Psoas muscle (tissue), 8 donors: Measurements from ENCODE around the gene NUP160. TPM values are rescaled to one million over a fixed set of nuclear protein-coding genes. Genes with fewer than 3 reads are reported as not detected.
"Not testable (repeated sequence)": the region's sequence is repeated elsewhere in the genome, so short reads cannot be mapped to it uniquely, and the experiment has no call there.

Source experiments
- ATAC-seq, 4 donors: fragments of 200-7000 bp; cut with Tn5 transposase; one replicate each; pipeline ENCODE4 v1.9.1; 2020; ENCODE audit warnings: moderate library complexity in 3 of 4, mild to moderate bottlenecking in 2 of 4
- DNase-seq, 2 donors: peaks; one replicate each; pipeline ENCODE4 v3.0.0-alpha.2; 2020
- H3K27ac ChIP-seq: fragments of 200-600 bp; one replicate; pipeline ENCODE4 v1.8.0; 2022
- H3K27me3 ChIP-seq, 3 donors: fragments of 200-600 bp in 1 of 3; one replicate each; pipeline versions ENCODE4 v1.6.1 to v1.8.0; 2013 to 2022; ENCODE audit warnings: low read length in 2 of 3, mild to moderate bottlenecking in 2 of 3, moderate library complexity in 1 of 3; ENCODE audit not compliant: insufficient read depth in 3 of 3
- H3K36me3 ChIP-seq, 2 donors: fragments of 200-600 bp in 1 of 2; one replicate each; pipeline versions ENCODE4 v1.6.1 to v1.8.0; 2013 to 2022; ENCODE audit warnings: low read depth in 1 of 2, mild to moderate bottlenecking in 1 of 2, moderate library complexity in 1 of 2; ENCODE audit not compliant: insufficient read depth in 1 of 2
- H3K4me1 ChIP-seq: fragments of 200-600 bp; one replicate; pipeline ENCODE4 v1.8.0; 2022
- H3K4me3 ChIP-seq: fragments of 200-600 bp; one replicate; pipeline ENCODE4 v1.8.0; 2022; ENCODE audit warnings: mild to moderate bottlenecking
- H3K9me3 ChIP-seq: fragments of 200-600 bp; one replicate; pipeline ENCODE4 v1.8.0; 2022
- WGBS, 3 donors: extraction: QIAGEN DNeasy Blood & Tissue Kit; methylation state at CpG; one replicate each; pipeline versions ENCODE4 v1.1.6 to v1.1.7; 2013; 5-methylcytosine and 5-hydroxymethylcytosine counted together
- intact Hi-C, 2 donors: fragments of 100-400 bp; cut with DNase I; formaldehyde crosslinking; loops; one replicate each; pipeline versions ENCODE4 v1.11.0 to v1.14.2; 2022
- polyA plus RNA-seq, 3 donors: library from polyadenylated mRNA; stranded (reverse); fragments of 200-250 nt; gene quantifications; one replicate each; pipeline ENCODE4 v1.2.3, GENCODE V29; 2013
- total RNA-seq, 4 donors: library from RNA; stranded (reverse); fragmentation: NEBNext Ultra II Directional in 2 of 4; extraction: Animal tissue kit (Norgen Biotek cat#: 25700) in 2 of 4; gene quantifications; one replicate each; pipeline versions ENCODE4 v1.2.1 to v1.2.4, GENCODE V29; 2021 to 2023
- TF ChIP-seq, protein P1 (sequence below): fragments of 200-600 bp; IDR thresholded peaks from one replicate; pipeline ENCODE4 v1.8.0; 2022; ENCODE audit warnings: antibody characterized with exemption
- donor health status: healthy with polysubstance abuse.
- donor health status: DM: no; HTN: no; CAD: no; lungs with moderate emphysema.
- donor health status: Bipolar disorder and iron deficiency.
- donor health status: healthy.
- donor health status: DM: yes; HTN: yes; CAD: no.
- donor health status: DM: no; HTN: no; CAD: no.
- donor health status: DM: no; HTN: no; CAD: no.
- donor health status: DM: yes; HTN: yes; CAD: no.

The NUP160 gene
- total and polyA plus RNA-seq, 7 donors: 5.5 to 14.0 (median 11.3) TPM

DNA sequence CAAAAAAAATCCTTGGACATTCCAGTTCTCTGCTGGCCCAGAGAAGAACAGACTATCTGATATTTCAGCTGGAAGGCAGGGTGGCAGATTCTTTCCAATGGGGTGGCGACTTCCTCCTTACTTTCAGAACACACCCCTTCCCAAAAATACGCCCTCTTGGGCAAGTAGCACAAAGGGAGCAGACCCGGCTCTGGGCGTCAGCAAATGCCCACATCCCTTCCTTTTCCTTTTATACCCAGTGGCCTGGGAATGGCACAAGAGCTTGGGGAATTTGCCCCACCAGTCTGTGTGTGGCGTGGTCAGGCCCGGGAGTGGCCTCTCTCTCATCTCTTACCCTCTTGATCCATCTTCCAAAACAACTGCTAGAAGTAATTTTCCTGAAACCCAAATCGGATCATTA lies 33.0 kb upstream of the NUP160 start:
- WGBS, 3 donors: 58 to 65% (median 62%) methylated on average over 7 of the region's 7 CpGs
- ATAC-seq (no peak), DNase-seq (no peak)
- TF ChIP-seq, protein P1, sequence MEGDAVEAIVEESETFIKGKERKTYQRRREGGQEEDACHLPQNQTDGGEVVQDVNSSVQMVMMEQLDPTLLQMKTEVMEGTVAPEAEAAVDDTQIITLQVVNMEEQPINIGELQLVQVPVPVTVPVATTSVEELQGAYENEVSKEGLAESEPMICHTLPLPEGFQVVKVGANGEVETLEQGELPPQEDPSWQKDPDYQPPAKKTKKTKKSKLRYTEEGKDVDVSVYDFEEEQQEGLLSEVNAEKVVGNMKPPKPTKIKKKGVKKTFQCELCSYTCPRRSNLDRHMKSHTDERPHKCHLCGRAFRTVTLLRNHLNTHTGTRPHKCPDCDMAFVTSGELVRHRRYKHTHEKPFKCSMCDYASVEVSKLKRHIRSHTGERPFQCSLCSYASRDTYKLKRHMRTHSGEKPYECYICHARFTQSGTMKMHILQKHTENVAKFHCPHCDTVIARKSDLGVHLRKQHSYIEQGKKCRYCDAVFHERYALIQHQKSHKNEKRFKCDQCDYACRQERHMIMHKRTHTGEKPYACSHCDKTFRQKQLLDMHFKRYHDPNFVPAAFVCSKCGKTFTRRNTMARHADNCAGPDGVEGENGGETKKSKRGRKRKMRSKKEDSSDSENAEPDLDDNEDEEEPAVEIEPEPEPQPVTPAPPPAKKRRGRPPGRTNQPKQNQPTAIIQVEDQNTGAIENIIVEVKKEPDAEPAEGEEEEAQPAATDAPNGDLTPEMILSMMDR: no peak
- intact Hi-C loops: no loop called here
- no peak overlapping the region for H3K4me3 ChIP-seq
- H3K27ac ChIP-seq: no peak overlapping the region
- H3K36me3 ChIP-seq: no peaks in the 10 kb centered on the region
- H3K27me3 ChIP-seq: no peaks in the 10 kb centered on the region
- no peaks in the 10 kb centered on the region for H3K9me3 ChIP-seq
- H3K4me1 ChIP-seq: no peaks in the 10 kb centered on the region

DNA sequence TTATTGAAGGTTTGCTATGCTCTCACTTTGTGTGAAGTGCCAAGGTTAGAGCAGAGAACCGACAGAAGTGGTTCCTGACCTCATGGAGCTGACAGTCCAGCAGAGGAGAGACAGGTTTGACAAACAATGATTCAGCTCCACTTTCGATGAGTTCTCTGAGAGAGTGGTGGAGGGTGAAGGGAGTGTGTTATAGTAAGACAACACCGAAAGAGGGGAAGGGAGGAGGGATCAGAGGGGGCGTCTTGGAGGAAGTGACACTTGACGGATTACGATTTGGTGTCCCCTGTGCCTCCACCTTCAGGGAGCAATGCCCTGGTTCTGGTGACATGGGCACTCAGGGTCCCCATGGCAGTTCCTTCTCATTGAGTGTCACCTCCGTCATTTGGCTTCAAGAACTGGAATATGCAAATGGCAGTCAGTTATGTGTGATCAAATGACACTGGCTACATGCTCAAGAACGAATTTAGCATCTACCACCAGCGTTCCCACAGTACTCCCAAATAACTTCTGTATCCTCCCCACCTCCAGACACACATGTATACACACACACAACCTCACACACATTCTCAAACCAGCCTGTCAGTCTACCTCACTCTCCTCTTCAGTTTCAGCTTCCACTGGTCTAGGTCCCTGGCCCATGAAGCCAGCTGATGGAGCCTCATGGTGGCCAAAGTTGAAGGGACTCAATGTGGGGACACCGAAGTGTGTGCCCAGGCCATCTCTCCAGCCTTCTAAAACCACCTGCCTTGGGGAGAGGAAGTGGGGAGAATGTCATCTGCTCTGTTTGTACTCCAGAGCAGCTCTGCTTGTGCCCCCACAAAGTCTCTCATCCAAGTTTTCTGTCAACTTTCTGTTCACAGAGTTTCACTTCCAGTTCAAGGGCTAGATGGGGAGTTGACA lies 31.4 kb upstream of the NUP160 start:
- no peak for DNase-seq
- no peak overlapping the region for H3K27ac ChIP-seq
- H3K4me3 ChIP-seq: no peak overlapping the region
- WGBS, 3 donors: 65 to 74% (median 65%) methylated on average over 10 of the region's 10 CpGs
- no peaks in the 10 kb centered on the region for H3K36me3 ChIP-seq
- TF ChIP-seq, protein P1: no peak
- ATAC-seq: no peak
- H3K9me3 ChIP-seq: peaks cover 4% of the 10 kb centered on the region
- intact Hi-C loops: no loop called here
- no peaks in the 10 kb centered on the region for H3K27me3 ChIP-seq
- H3K4me1 ChIP-seq: no peaks in the 10 kb centered on the region

DNA sequence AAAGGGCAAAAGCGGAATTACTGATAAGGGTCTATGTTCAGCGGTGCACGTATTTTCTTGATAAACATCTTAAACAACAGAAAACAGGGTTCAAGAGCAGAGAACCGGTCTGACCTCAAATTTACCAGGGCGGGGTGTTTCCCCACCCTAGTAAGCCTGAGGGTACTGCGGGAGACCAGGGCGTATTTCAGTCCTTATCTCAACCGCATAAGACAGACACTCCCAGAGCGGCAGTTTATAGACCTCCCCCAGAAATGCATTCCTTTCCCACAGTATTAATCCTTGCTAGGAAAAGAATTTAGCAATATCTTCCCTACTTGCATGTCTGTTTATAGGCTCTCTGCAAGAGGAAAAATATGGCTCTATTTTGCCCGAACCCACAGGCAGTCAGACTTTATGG lies 27.7 kb upstream of the NUP160 start:
- intact Hi-C loops, ATAC-seq, H3K9me3 ChIP-seq, H3K27ac ChIP-seq, H3K27me3 ChIP-seq, H3K36me3 ChIP-seq, DNase-seq, H3K4me3 ChIP-seq, H3K4me1 ChIP-seq: not testable (repeated sequence)
- 88 to 92% (median 90%) methylated on average over 10 of the region's 10 CpGs for WGBS, 3 donors

DNA sequence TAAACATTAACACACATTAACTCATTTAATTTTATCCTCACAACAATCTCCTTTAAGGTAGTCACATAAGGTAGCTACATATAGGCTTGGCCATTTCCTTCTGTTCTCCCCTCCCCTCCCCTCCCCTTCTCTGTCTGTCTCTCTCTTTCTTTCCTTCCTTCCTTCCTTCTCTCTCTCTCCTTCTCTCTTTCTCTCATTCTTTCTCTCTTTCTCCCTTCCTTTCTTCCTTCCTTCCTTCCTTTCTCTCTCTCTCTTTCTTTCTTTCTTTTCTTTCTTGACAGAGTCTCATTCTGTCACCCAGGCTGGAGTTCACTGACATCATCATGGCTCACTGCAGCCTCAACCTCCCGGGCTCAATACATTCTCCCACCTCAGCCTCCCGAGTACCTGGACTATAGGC lies 22.3 kb upstream of the NUP160 start:
- Histone ChIP-seq H3K27ac (no peak overlapping the region), H3K4me1 (no peaks in the 10 kb centered on the region), H3K36me3 (no peaks in the 10 kb centered on the region), H3K27me3 (no peaks in the 10 kb centered on the region), H3K9me3 (no peaks in the 10 kb centered on the region), H3K4me3 (no peak overlapping the region)
- TF ChIP-seq, protein P1: no peak
- ATAC-seq (no peak), DNase-seq (no peak)
- intact Hi-C loops: no loop called here
- 80 to 83% (median 82%) methylated on average over 2 of the region's 2 CpGs for WGBS, 3 donors

DNA sequence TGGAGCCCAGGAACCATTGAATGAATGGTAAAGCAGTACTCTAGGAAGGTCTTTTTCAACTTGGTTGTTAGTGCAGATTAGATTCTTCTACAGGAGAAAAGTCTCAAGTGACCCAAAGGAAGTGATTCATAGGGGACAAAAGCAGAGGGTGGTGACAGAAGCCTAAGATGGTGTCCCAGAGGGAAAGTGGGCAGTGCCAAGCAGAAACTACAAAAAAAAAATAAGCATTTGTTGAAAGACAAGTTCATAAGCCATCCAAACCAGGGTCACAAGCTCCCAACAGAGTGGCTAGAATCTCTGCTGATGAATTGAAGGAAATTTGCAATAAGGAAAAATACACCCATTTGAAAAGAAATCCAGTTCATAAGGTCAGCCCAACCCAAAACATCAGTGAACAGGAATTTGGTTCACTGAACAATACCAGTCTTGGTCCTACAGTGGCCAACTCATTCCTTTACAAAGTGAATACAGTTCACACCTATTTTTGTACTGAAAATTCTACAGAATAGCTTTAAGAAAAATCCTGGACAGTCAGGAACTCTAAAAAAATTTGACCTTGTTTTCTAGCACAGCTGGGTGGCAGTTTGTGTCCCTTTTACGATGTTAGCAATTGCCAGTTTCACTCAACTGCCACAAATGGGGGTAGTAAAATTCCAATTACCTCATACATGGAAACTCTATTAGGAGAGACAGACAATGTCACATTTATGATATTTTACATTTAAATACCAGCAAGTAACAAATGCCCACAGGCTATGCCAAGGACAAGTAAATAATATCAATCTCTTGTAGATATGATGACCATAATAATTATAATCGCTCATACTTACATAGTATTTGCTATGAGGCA lies 21.6 kb upstream of the NUP160 start:
- Histone ChIP-seq H3K9me3 (no peaks in the 10 kb centered on the region), H3K36me3 (no peaks in the 10 kb centered on the region), H3K4me3 (no peak overlapping the region), H3K27me3 (no peaks in the 10 kb centered on the region), H3K27ac (no peak overlapping the region), H3K4me1 (no peaks in the 10 kb centered on the region)
- 48 to 52% (median 50%) methylated on average over 2 of the region's 2 CpGs for WGBS, 3 donors
- DNase-seq (no peak), ATAC-seq (no peak)
- intact Hi-C loops: no loop called here
- TF ChIP-seq, protein P1: no peak
